ENCODE data around the gene MCC. TPM values are rescaled to one million over a fixed set of nuclear protein-coding genes. Genes with fewer than 3 reads are reported as not detected.

MCC gene
- total RNA-seq, 1 donor from 2014 or later, result 15.1 TPM

GRCh38 chr5:113205323-113205722, 282.9 kb downstream of the MCC start:
- no peak overlapping the region for H3K27ac ChIP-seq (ENCODE audit: low read depth, low read length)
- peaks cover 7 to 22% (median 12%) of the 10 kb centered on the region in 3 donors for H3K4me1 ChIP-seq (ENCODE audit: control insufficient read depth in 3 of 3, insufficient read depth in 3 of 3, low read length in 3 of 3)
- H3K36me3 ChIP-seq (ENCODE audit: control insufficient read depth in 3 of 3, insufficient read depth in 3 of 3, low read length in 3 of 3), result no peaks in the 10 kb centered on the region

GRCh38 chr5:113204525-113205161, 283.6 kb downstream of the MCC start:
- Histone ChIP-seq H3K27ac (ENCODE audit: low read depth, low read length) (no peak overlapping the region), H3K27me3 (ENCODE audit: control insufficient read depth in 3 of 3, insufficient read depth in 3 of 3, low read length in 3 of 3) (no peaks in the 10 kb centered on the region), H3K4me1 (ENCODE audit: control insufficient read depth in 3 of 3, insufficient read depth in 3 of 3, low read length in 3 of 3) (peaks cover 7 to 22% (median 12%) of the 10 kb centered on the region in 3 donors), H3K4me3 (ENCODE audit: low read length in 3 of 3) (no peak overlapping the region), H3K9ac (ENCODE audit: low read depth in 1 of 3, low read length in 3 of 3) (no peak overlapping the region), H3K9me3 (ENCODE audit: control insufficient read depth in 3 of 3, low read length in 3 of 3) (no peaks in the 10 kb centered on the region), H3K36me3 (ENCODE audit: control insufficient read depth in 3 of 3, insufficient read depth in 3 of 3, low read length in 3 of 3) (no peaks in the 10 kb centered on the region)

More at GRCh38 chr5:113205323-113205722, 282.9 kb downstream of the MCC start:
- no peak overlapping the region for H3K4me3 ChIP-seq (ENCODE audit: low read length in 3 of 3)
- no peak overlapping the region for H3K9ac ChIP-seq (ENCODE audit: low read depth in 1 of 3, low read length in 3 of 3)
- no peaks in the 10 kb centered on the region for H3K27me3 ChIP-seq (ENCODE audit: control insufficient read depth in 3 of 3, insufficient read depth in 3 of 3, low read length in 3 of 3)
- no peaks in the 10 kb centered on the region for H3K9me3 ChIP-seq (ENCODE audit: control insufficient read depth in 3 of 3, low read length in 3 of 3)

GRCh38 chr5:113203916-113204315, 284.3 kb downstream of the MCC start:
- H3K27me3 ChIP-seq (ENCODE audit: control insufficient read depth in 3 of 3, insufficient read depth in 3 of 3, low read length in 3 of 3), result no peaks in the 10 kb centered on the region
- peaks cover 7 to 25% (median 12%) of the 10 kb centered on the region in 3 donors for H3K4me1 ChIP-seq (ENCODE audit: control insufficient read depth in 3 of 3, insufficient read depth in 3 of 3, low read length in 3 of 3)
- no peaks in the 10 kb centered on the region for H3K36me3 ChIP-seq (ENCODE audit: control insufficient read depth in 3 of 3, insufficient read depth in 3 of 3, low read length in 3 of 3)
- no peak overlapping the region for H3K27ac ChIP-seq (ENCODE audit: low read depth, low read length)
- no peaks in the 10 kb centered on the region for H3K9me3 ChIP-seq (ENCODE audit: control insufficient read depth in 3 of 3, low read length in 3 of 3)
- no peak overlapping the region for H3K4me3 ChIP-seq (ENCODE audit: low read length in 3 of 3)
- no peak overlapping the region for H3K9ac ChIP-seq (ENCODE audit: low read depth in 1 of 3, low read length in 3 of 3)

- H3K27ac ChIP-seq (ENCODE audit: low read depth, low read length), result peak overlapping the region; percentile 22
- peak overlapping the region in 1 of 3 donors; percentile 20 for H3K4me3 ChIP-seq (ENCODE audit: low read length in 3 of 3)
- no peaks in the 10 kb centered on the region for H3K36me3 ChIP-seq (ENCODE audit: control insufficient read depth in 3 of 3, insufficient read depth in 3 of 3, low read length in 3 of 3)
- peaks cover 7 to 25% (median 12%) of the 10 kb centered on the region in 3 donors for H3K4me1 ChIP-seq (ENCODE audit: control insufficient read depth in 3 of 3, insufficient read depth in 3 of 3, low read length in 3 of 3)
- H3K9ac ChIP-seq (ENCODE audit: low read depth in 1 of 3, low read length in 3 of 3), result peak overlapping the region in 1 of 3 donors; percentile 13
- H3K27me3 ChIP-seq (ENCODE audit: control insufficient read depth in 3 of 3, insufficient read depth in 3 of 3, low read length in 3 of 3), result no peaks in the 10 kb centered on the region
- no peaks in the 10 kb centered on the region for H3K9me3 ChIP-seq (ENCODE audit: control insufficient read depth in 3 of 3, low read length in 3 of 3)
These were observed 285.2 kb downstream of the MCC start for GRCh38 chr5:113202746-113203716.

GRCh38 chr5:113202287-113202686, 286.0 kb downstream of the MCC start:
- Histone ChIP-seq H3K27me3 (ENCODE audit: control insufficient read depth in 3 of 3, insufficient read depth in 3 of 3, low read length in 3 of 3) (no peaks in the 10 kb centered on the region), H3K4me3 (ENCODE audit: low read length in 3 of 3) (no peak overlapping the region), H3K9me3 (ENCODE audit: control insufficient read depth in 3 of 3, low read length in 3 of 3) (no peaks in the 10 kb centered on the region), H3K4me1 (ENCODE audit: control insufficient read depth in 3 of 3, insufficient read depth in 3 of 3, low read length in 3 of 3) (peaks cover 7 to 28% (median 12%) of the 10 kb centered on the region in 3 donors), H3K9ac (ENCODE audit: low read depth in 1 of 3, low read length in 3 of 3) (no peak overlapping the region), H3K27ac (ENCODE audit: low read depth, low read length) (no peak overlapping the region), H3K36me3 (ENCODE audit: control insufficient read depth in 3 of 3, insufficient read depth in 3 of 3, low read length in 3 of 3) (no peaks in the 10 kb centered on the region)

- Histone ChIP-seq H3K27ac (ENCODE audit: low read depth, low read length) (no peak overlapping the region), H3K4me3 (ENCODE audit: low read length in 3 of 3) (no peak overlapping the region), H3K9me3 (ENCODE audit: control insufficient read depth in 3 of 3, low read length in 3 of 3) (no peaks in the 10 kb centered on the region), H3K27me3 (ENCODE audit: control insufficient read depth in 3 of 3, insufficient read depth in 3 of 3, low read length in 3 of 3) (no peaks in the 10 kb centered on the region), H3K9ac (ENCODE audit: low read depth in 1 of 3, low read length in 3 of 3) (no peak overlapping the region), H3K4me1 (ENCODE audit: control insufficient read depth in 3 of 3, insufficient read depth in 3 of 3, low read length in 3 of 3) (peaks cover 7 to 28% (median 12%) of the 10 kb centered on the region in 3 donors), H3K36me3 (ENCODE audit: control insufficient read depth in 3 of 3, insufficient read depth in 3 of 3, low read length in 3 of 3) (no peaks in the 10 kb centered on the region)
These were observed 286.5 kb downstream of the MCC start for GRCh38 chr5:113201715-113202114.

- no peaks in the 10 kb centered on the region for H3K9me3 ChIP-seq (ENCODE audit: control insufficient read depth in 3 of 3, low read length in 3 of 3)
- no peak overlapping the region for H3K4me3 ChIP-seq (ENCODE audit: low read length in 3 of 3)
- H3K36me3 ChIP-seq (ENCODE audit: control insufficient read depth in 3 of 3, insufficient read depth in 3 of 3, low read length in 3 of 3), result no peaks in the 10 kb centered on the region
- no peaks in the 10 kb centered on the region for H3K27me3 ChIP-seq (ENCODE audit: control insufficient read depth in 3 of 3, insufficient read depth in 3 of 3, low read length in 3 of 3)
- no peak overlapping the region for H3K9ac ChIP-seq (ENCODE audit: low read depth in 1 of 3, low read length in 3 of 3)
- peaks cover 5 to 20% (median 7%) of the 10 kb centered on the region in 3 donors for H3K4me1 ChIP-seq (ENCODE audit: control insufficient read depth in 3 of 3, insufficient read depth in 3 of 3, low read length in 3 of 3)
- no peak overlapping the region for H3K27ac ChIP-seq (ENCODE audit: low read depth, low read length)
These were observed 288.9 kb downstream of the MCC start for GRCh38 chr5:113199122-113199905.

- Histone ChIP-seq H3K27ac (ENCODE audit: low read depth, low read length) (no peak overlapping the region), H3K27me3 (ENCODE audit: control insufficient read depth in 3 of 3, insufficient read depth in 3 of 3, low read length in 3 of 3) (no peaks in the 10 kb centered on the region), H3K4me1 (ENCODE audit: control insufficient read depth in 3 of 3, insufficient read depth in 3 of 3, low read length in 3 of 3) (peaks cover 0 to 11% (median 2%) of the 10 kb centered on the region in 3 donors), H3K36me3 (ENCODE audit: control insufficient read depth in 3 of 3, insufficient read depth in 3 of 3, low read length in 3 of 3) (no peaks in the 10 kb centered on the region), H3K9me3 (ENCODE audit: control insufficient read depth in 3 of 3, low read length in 3 of 3) (peaks cover 0 to 4% (median 0%) of the 10 kb centered on the region in 3 donors), H3K9ac (ENCODE audit: low read depth in 1 of 3, low read length in 3 of 3) (no peak overlapping the region), H3K4me3 (ENCODE audit: low read length in 3 of 3) (no peak overlapping the region)
These were observed 290.6 kb downstream of the MCC start for GRCh38 chr5:113197456-113198200.

GRCh38 chr5:113195771-113196170, 292.5 kb downstream of the MCC start:
- H3K9me3 ChIP-seq (ENCODE audit: control insufficient read depth in 3 of 3, low read length in 3 of 3), result peaks cover 0 to 4% (median 0%) of the 10 kb centered on the region in 3 donors
- H3K4me3 ChIP-seq (ENCODE audit: low read length in 3 of 3), result no peak overlapping the region
- H3K4me1 ChIP-seq (ENCODE audit: control insufficient read depth in 3 of 3, insufficient read depth in 3 of 3, low read length in 3 of 3), result peaks cover 0 to 6% (median 2%) of the 10 kb centered on the region in 3 donors
- no peak overlapping the region for H3K27ac ChIP-seq (ENCODE audit: low read depth, low read length)
- no peak overlapping the region for H3K9ac ChIP-seq (ENCODE audit: low read depth in 1 of 3, low read length in 3 of 3)
- no peaks in the 10 kb centered on the region for H3K27me3 ChIP-seq (ENCODE audit: control insufficient read depth in 3 of 3, insufficient read depth in 3 of 3, low read length in 3 of 3)
- H3K36me3 ChIP-seq (ENCODE audit: control insufficient read depth in 3 of 3, insufficient read depth in 3 of 3, low read length in 3 of 3), result no peaks in the 10 kb centered on the region
